Naive thymus-derived CD8-positive, alpha-beta T cell (primary cell): Measurements from ENCODE around the gene SMC4. TPM values are rescaled to one million over a fixed set of nuclear protein-coding genes. Genes with fewer than 3 reads are reported as not detected.
A peak's percentile ranks its signal among the peaks of the same experiment; 100 is the strongest.

Experiments
- ATAC-seq, 2 donors: fragments of 150-1000 bp; cut with Tn5 transposase in 1 of 2; sonication (Bioruptor Pico), chemical (Tn5 transposase) in 1 of 2; 1 replicate in 1 of 2; 2 replicates in 1 of 2; pipeline ENCODE4 v1.10.0; 2021; ENCODE audit warnings: mild to moderate bottlenecking in 2 of 2, moderate library complexity in 2 of 2
- POLR2A ChIA-PET: fragments of 350-600 bp; sonication (Branson Sonifier 250); formaldehyde crosslinking; loops from one replicate; lab custom pipeline; 2021; ENCODE audit warnings: antibody characterized with exemption; lab: Charles Lee
- DNase-seq, 10 donors: peaks; one replicate each; pipeline versions ENCODE4 v3.0.0 to v3.0.0-alpha.2; 2020 to 2022
- H3K27ac Mint-ChIP-seq, 10 donors: one replicate each; pipeline ENCODE4 v1.8.0; 2020 to 2022; ENCODE audit warnings: mild to moderate bottlenecking in 10 of 10, mixed read lengths in 10 of 10, moderate library complexity in 4 of 10, inconsistent platforms in 1 of 10
- H3K27me3 Mint-ChIP-seq, 5 donors: one replicate each; pipeline ENCODE4 v1.8.0; 2021 to 2022; ENCODE audit warnings: mixed read lengths in 5 of 5
- H3K36me3 Mint-ChIP-seq, 3 donors: one replicate each; pipeline ENCODE4 v1.8.0; 2020 to 2022; ENCODE audit warnings: mixed read lengths in 3 of 3, mild to moderate bottlenecking in 2 of 3, inconsistent platforms in 1 of 3
- H3K4me1 Mint-ChIP-seq, 4 donors: one replicate each; pipeline ENCODE4 v1.8.0; 2021 to 2022; ENCODE audit warnings: mixed read lengths in 4 of 4
- H3K4me3 Mint-ChIP-seq, 10 donors: one replicate each; pipeline ENCODE4 v1.8.0; 2020 to 2022; ENCODE audit warnings: mild to moderate bottlenecking in 10 of 10, mixed read lengths in 10 of 10, moderate library complexity in 6 of 10, inconsistent platforms in 1 of 10
- H3K9me3 Mint-ChIP-seq, 9 donors: one replicate each; pipeline ENCODE4 v1.8.0; 2020 to 2022; ENCODE audit warnings: mixed read lengths in 9 of 9, mild to moderate bottlenecking in 3 of 9, inconsistent platforms in 1 of 9, moderate library complexity in 1 of 9
- polyA plus RNA-seq, 3 donors: library from polyadenylated mRNA; unstranded; fragments of 300-500 nt; fragmentation: Illumina TruSeq; gene quantifications; one replicate each; pipeline ENCODE4 v1.2.3, GENCODE V29; 2021
- total RNA-seq, 8 experiments: library from RNA in 2 of 8; stranded (reverse) in 2 of 8; gene quantifications; one replicate each; pipeline ENCODE4 v1.2.3 and lab custom pipeline; 2021 to 2026

SMC4 gene
- total and polyA plus RNA-seq, 5 experiments from 2014 or later, result 19.2 to 43.2 (median 32.9) TPM

DNA sequence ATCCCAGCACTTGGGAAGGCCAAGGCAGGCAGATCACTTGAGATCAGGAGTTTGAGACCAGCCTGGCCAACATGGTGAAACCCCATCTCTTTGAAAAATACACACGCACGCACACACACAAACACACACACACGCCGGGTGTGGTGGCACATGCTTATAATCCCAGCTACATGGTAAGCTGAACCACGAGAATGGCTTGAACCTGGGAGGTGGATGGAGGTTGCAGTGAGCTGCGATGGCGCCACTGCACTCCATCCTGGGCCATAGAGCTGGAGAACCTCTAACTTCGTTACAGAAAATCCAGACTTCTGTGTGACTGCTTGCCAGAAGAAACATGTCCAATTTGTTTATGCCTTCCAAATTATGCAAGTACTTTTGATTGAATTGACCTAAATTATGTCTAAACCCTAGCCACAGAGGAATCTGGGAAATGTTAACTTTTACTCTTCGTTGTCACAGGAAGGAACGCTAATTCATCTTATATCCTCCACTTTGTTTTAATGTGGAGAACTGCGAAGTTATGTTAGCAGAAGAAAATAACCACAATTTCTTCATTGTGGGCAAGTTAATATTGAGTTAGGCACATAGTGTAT is 28.5 kb downstream of the SMC4 start:
- H3K27me3 Mint-ChIP-seq, result no peaks in the 10 kb centered on the region
- no peaks in the 10 kb centered on the region for H3K9me3 Mint-ChIP-seq
- peak overlapping the region in 1 of 10 donors; percentile 48 for H3K27ac Mint-ChIP-seq
- DNase-seq (no peak), ATAC-seq (no peak)
- POLR2A ChIA-PET, result no interaction called here
- H3K4me1 Mint-ChIP-seq, result peaks cover 0 to 3% (median 1%) of the 10 kb centered on the region in 4 donors
- H3K36me3 Mint-ChIP-seq, result peaks cover 4 to 72% (median 22%) of the 10 kb centered on the region in 3 donors
- no peak overlapping the region for H3K4me3 Mint-ChIP-seq

DNA sequence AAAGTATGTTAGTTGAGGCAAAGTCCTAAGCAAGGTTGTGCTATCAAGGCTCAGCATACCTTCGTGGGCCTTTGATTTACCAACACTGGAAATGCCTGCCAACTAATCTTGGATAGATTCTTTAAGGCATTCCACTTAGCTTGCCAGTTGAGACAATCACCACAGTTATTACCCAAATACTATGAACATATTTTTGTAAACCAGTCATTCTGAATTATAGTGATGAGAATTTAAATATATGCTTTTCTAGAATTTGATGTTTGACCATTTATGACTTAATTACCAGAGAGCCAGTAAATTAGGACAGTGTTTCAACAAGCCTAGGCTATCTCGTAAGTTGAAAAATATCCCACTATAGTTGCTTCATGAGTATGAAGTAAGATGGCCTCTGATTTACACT is 34.6 kb downstream of the SMC4 start:
- no peaks in the 10 kb centered on the region for H3K27me3 Mint-ChIP-seq
- H3K4me3 Mint-ChIP-seq, result no peak overlapping the region
- peaks cover 6 to 31% (median 22%) of the 10 kb centered on the region in 4 donors for H3K4me1 Mint-ChIP-seq

DNA sequence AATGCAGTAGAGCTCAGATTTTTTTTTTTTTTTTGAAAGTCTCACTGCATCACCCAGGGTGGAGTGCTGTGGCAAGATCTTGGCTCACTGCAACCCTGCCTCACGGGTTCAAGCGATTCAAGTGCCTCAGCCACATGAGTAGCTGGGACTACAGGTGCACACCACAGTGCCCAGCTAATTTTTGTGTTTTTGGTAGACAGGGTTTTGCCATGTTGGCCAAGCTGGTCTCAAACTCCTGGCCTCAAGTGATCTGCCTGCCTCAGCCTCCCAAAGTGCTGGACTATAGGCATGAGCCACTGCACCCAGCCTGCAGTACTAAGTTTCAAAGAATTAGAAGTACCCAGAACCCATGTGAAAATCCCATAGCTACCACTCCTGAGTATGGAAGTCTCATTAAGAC is 35.6 kb downstream of the SMC4 start:
- ATAC-seq, result no peak
- H3K27me3 Mint-ChIP-seq, result no peaks in the 10 kb centered on the region
- DNase-seq, result no peak
- H3K36me3 Mint-ChIP-seq, result peaks cover 9 to 77% (median 35%) of the 10 kb centered on the region in 3 donors
- peaks cover 0 to 6% (median 0%) of the 10 kb centered on the region in 9 donors for H3K9me3 Mint-ChIP-seq
- POLR2A ChIA-PET, result interaction anchor here (0.6 kb wide), 1 partner anchor 164 kb away, joined by 4 read pairs; no protein-coding TSS in a partner anchor
- peak overlapping the region in 1 of 10 donors; percentile 41 for H3K27ac Mint-ChIP-seq
- H3K4me1 Mint-ChIP-seq, result peaks cover 8 to 38% (median 28%) of the 10 kb centered on the region in 4 donors
- H3K4me3 Mint-ChIP-seq, result no peak overlapping the region

More for the DNA sequence above, 34.6 kb downstream of the SMC4 start:
- H3K27ac Mint-ChIP-seq, result no peak overlapping the region
- POLR2A ChIA-PET, result interaction anchor here (0.5 kb wide), 1 partner anchor 36 kb away, joined by 4 read pairs; no protein-coding TSS in a partner anchor
- no peak for DNase-seq
- no peaks in the 10 kb centered on the region for H3K9me3 Mint-ChIP-seq
- ATAC-seq, result no peak
- H3K36me3 Mint-ChIP-seq, result peaks cover 4 to 75% (median 29%) of the 10 kb centered on the region in 3 donors

DNA sequence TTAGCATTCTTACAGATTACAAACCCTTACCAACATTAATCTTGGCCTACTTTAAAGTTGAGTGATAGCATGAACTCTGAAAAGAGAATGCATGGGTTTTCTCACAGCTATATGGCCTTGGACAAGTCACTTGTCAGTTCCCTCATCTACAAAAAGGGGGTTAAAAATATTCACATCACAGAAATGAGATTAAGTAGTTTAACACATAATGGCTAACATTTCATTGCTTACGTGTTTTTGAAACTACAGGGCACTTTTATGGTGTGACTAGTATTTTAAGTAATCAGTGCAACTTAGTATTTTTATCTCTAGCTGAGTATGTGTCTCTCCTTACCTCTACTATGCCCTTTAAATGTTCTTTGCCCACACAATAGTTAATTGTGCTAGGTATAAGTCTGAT is 36.3 kb downstream of the SMC4 start:
- DNase-seq, result no peak
- POLR2A ChIA-PET, result no interaction called here
- Mint-ChIP-seq H3K4me1 (peaks cover 8 to 41% (median 30%) of the 10 kb centered on the region in 4 donors), H3K36me3 (peaks cover 9 to 78% (median 41%) of the 10 kb centered on the region in 3 donors), H3K4me3 (no peak overlapping the region), H3K27ac (peak overlapping the region in 5 of 10 donors; percentile 7 to 67 (median 16)), H3K9me3 (peaks cover 0 to 8% (median 0%) of the 10 kb centered on the region in 9 donors), H3K27me3 (no peaks in the 10 kb centered on the region)
- no peak for ATAC-seq

DNA sequence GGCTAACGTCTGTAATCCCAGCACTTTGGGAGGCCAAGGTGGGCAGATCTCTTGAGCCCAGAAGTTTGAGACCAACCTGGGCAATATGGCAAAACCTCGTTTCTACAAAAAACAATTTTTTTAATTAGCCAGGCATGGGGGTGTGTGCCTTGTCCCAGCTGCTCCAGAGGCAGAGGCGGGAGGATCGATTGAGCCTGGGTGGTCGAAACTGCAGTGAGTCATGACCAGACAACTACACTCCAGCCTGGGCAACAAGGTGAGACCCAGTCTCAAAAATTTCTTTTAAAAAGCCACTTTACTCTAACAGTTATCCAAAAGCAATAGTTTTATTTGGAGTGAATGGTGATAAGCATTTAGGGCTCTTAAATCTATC is 37.6 kb downstream of the SMC4 start:
- Mint-ChIP-seq H3K27ac (peak overlapping the region in 3 of 10 donors; percentile 27 to 48 (median 27)), H3K36me3 (peaks cover 9 to 71% (median 41%) of the 10 kb centered on the region in 3 donors)
- ATAC-seq, result no peak

DNA sequence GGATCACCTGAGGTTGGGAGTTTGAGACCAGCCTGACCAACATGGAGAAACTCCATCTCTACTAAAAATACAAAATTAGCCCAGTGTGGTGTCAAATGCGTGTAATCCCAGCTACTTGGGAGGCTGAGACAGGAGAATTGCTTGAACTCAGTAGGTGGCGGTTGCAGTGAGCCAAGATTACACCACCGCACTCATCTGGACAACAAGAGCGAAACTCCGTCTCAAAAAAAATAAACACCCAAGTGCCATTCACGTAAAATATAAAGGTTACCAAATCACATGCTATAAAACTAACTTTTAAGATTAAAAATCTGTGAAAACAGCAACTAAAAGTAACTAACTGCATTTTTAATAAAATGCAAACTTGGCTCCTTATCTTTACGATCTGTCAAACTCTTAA is 41.2 kb downstream of the SMC4 start:
- DNase-seq (no peak), ATAC-seq (no peak)
- peaks cover 12 to 55% (median 38%) of the 10 kb centered on the region in 4 donors for H3K4me1 Mint-ChIP-seq
- POLR2A ChIA-PET, result no interaction called here
- H3K27me3 Mint-ChIP-seq, result no peaks in the 10 kb centered on the region
- peak overlapping the region in 1 of 10 donors; percentile 58 for H3K4me3 Mint-ChIP-seq
- H3K36me3 Mint-ChIP-seq, result peaks cover 9 to 62% (median 47%) of the 10 kb centered on the region in 3 donors
- H3K9me3 Mint-ChIP-seq, result peaks cover 0 to 8% (median 0%) of the 10 kb centered on the region in 9 donors
- H3K27ac Mint-ChIP-seq, result no peak overlapping the region

More for the DNA sequence above, 37.6 kb downstream of the SMC4 start:
- Mint-ChIP-seq H3K9me3 (peaks cover 0 to 8% (median 0%) of the 10 kb centered on the region in 9 donors), H3K27me3 (no peaks in the 10 kb centered on the region), H3K4me1 (peaks cover 8 to 44% (median 32%) of the 10 kb centered on the region in 4 donors), H3K4me3 (peak overlapping the region in 1 of 10 donors; percentile 18)
- no peak for DNase-seq
- POLR2A ChIA-PET, result no interaction called here

DNA sequence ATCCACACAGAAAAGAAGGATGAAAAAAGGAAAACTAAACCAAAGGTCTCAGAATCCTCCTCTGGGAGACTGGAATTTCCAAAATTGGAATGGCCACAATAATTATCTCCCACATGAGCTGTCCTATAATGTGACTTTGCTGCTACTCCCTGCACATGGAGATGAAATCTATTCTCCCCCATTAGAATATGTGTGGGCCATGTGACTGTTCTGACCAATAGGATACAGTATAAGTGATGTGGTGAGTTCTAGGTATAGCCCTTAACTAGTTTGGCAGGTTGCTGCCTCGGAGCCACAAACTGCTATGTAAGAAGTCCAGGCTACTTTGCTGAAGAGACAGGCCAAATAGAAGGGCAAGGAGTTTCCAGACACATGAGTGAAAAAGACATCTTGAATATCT is 45.0 kb downstream of the SMC4 start:
- peaks cover 16 to 47% (median 34%) of the 10 kb centered on the region in 4 donors for H3K4me1 Mint-ChIP-seq
- no peak overlapping the region for H3K4me3 Mint-ChIP-seq
- DNase-seq (no peak), ATAC-seq (no peak)
- H3K27ac Mint-ChIP-seq, result peak overlapping the region in 1 of 10 donors; percentile 31
- no peaks in the 10 kb centered on the region for H3K27me3 Mint-ChIP-seq
- H3K36me3 Mint-ChIP-seq, result peaks cover 9 to 38% (median 29%) of the 10 kb centered on the region in 3 donors
- POLR2A ChIA-PET, result no interaction called here
- H3K9me3 Mint-ChIP-seq, result peaks cover 0 to 8% (median 0%) of the 10 kb centered on the region in 9 donors

DNA sequence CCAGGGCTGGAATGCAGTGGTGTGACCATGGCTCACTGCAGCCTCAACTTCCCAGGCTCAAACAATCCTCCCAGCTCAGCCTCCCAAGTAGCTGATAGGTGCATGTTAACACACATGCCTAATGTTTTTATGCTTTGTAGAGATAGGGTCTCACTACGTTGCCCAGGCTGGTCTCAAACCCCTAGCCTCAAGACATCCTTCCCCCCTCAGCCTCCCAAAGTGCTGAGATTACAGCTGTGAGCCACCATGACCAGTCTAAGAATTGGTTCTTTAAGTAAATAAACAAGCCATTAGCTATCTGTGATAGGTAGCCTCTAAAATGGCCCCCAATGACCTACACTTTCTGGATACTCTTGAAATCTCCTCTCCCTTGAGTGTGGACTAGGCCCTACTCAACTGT is 46.4 kb downstream of the SMC4 start:
- POLR2A ChIA-PET, result interaction anchor here (0.7 kb wide), 1 partner anchor 49 kb away, joined by 4 read pairs; no protein-coding TSS in a partner anchor
- H3K4me1 Mint-ChIP-seq, result peaks cover 20 to 47% (median 40%) of the 10 kb centered on the region in 4 donors

DNA sequence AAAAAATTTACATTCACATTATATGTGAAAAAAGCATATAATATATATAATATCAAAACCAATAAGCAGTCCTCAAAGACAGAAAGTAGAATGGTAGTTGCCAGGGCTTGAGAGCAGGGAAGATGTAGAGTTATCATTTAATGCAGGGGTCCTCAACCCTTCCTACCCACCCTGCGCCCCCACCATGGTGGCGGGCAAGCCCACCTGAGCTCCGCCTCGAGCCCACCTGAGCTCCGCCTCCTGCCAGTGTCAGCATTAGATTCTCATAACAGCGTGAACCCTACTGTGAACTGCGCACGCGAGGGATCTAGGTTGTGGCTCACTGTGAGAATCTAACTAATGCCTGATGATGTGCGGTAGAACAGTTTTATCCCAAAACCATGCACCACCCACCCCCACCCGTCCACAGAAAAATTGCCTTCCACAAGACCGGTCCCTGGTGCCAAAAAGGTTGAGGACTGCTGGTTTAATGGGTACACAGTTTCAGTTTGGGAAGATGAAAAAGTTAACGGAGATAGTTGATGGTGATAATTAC is 47.1 kb downstream of the SMC4 start:
- no peaks in the 10 kb centered on the region for H3K27me3 Mint-ChIP-seq
- H3K4me3 Mint-ChIP-seq, result peak overlapping the region in 2 of 10 donors; percentile 30 to 32
- POLR2A ChIA-PET, result no interaction called here
- no peak for ATAC-seq
- peak overlapping the region in 1 of 10 donors; percentile 36 for H3K27ac Mint-ChIP-seq
- peaks cover 20 to 45% (median 39%) of the 10 kb centered on the region in 4 donors for H3K4me1 Mint-ChIP-seq
- no peaks in the 10 kb centered on the region for H3K9me3 Mint-ChIP-seq
- peaks cover 4 to 27% (median 17%) of the 10 kb centered on the region in 3 donors for H3K36me3 Mint-ChIP-seq
- DNase-seq, result no peak

More for the DNA sequence above, 46.4 kb downstream of the SMC4 start:
- DNase-seq (no peak), ATAC-seq (no peak)
- Mint-ChIP-seq H3K27ac (no peak overlapping the region), H3K36me3 (peaks cover 4 to 27% (median 18%) of the 10 kb centered on the region in 3 donors), H3K4me3 (peak overlapping the region in 1 of 10 donors; percentile 26), H3K9me3 (no peaks in the 10 kb centered on the region), H3K27me3 (no peaks in the 10 kb centered on the region)

DNA sequence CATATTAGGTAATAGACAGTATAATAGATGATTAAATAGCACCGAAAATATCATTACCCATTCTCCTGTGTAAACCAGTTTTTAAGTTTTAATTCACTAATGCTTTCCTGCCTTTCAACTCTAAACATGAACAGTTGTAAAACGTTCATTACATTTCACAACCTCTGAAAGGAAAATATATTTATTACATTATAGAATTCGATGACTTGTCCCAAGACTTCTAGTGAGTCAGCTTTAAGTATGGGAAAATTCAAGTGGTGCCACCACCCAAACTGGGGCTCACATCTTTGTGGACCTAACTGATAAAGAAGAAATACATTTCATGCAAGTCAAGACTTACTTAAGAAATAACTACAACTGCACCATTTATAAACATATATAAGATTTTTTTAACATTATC is 48.1 kb downstream of the SMC4 start:
- Mint-ChIP-seq H3K27ac (no peak overlapping the region), H3K9me3 (no peaks in the 10 kb centered on the region), H3K4me3 (peak overlapping the region in 1 of 10 donors; percentile 15), H3K36me3 (peaks cover 4 to 22% (median 11%) of the 10 kb centered on the region in 3 donors), H3K27me3 (no peaks in the 10 kb centered on the region), H3K4me1 (peaks cover 20 to 44% (median 36%) of the 10 kb centered on the region in 4 donors)
- POLR2A ChIA-PET, result no interaction called here
- ATAC-seq, result no peak
- no peak for DNase-seq

DNA sequence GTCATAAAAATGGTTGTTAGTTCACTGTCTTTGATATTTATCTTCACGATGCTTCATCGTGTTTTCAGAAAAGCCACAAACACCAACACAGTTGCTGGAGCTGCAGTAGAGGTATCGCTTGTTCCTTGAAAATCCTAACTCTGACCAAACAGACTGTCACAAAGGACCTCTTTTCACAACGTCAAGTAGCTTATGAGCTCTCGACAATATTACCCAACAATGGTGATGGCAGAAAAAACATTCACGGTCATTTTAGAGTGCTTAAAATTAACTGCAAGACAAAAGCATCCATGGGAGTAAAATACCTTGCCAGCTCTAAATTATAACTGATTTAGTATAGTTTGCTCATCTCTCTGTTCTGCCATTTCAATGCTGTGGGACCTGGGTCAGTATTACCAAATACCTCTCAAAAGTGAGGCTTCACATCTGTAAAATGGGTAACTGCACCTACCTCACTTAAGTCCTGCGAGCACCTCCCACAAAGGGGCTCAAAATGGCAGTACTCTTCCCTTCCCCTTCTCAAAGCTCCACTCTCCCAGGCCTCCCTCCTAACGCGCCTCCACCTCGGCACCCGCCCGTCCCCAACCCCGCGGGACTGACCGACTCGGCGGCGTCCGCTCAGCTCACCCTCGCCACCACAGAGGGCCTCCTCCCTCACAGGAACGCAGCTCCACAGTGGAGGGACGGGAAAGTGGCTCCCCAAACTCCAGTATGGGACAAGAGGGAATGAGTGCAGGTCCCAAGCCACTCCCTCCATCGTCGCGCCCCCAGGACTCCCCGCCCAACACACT is 49.6 kb downstream of the SMC4 start:
- Mint-ChIP-seq H3K4me1 (peaks cover 20 to 44% (median 35%) of the 10 kb centered on the region in 4 donors), H3K36me3 (peaks cover 4 to 10% (median 5%) of the 10 kb centered on the region in 3 donors)
- peak; percentile 38 to 47 for ATAC-seq

More for the DNA sequence above, 49.6 kb downstream of the SMC4 start:
- Mint-ChIP-seq H3K27me3 (no peaks in the 10 kb centered on the region), H3K27ac (peak overlapping the region; percentile 88 to 98 (median 94)), H3K4me3 (peak overlapping the region; percentile 91 to 100 (median 94)), H3K9me3 (no peaks in the 10 kb centered on the region)
- DNase-seq, result peak in 4 of 10 donors; percentile 11 to 64 (median 20)
- POLR2A ChIA-PET, result interaction anchor here (0.6 to 1.7 kb wide), 9 partner anchors 10 to 1727 kb away, joined by 3 to 14 read pairs (median 4); partner anchors contain the start of genes KPNA4, NMD3 and PPM1L
